Panc1 (cell line): ENCODE data around the gene FBXO3. TPM values are rescaled to one million over a fixed set of nuclear protein-coding genes. Genes with fewer than 3 reads are reported as not detected.

Source experiments
- ATAC-seq: fragments of 200-7000 bp; cut with Tn5 transposase; 2 replicates; pipeline ENCODE4 v1.9.1; 2020; ENCODE audit warnings: mild to moderate bottlenecking, moderate library complexity
- BruUV-seq: library from RNA; stranded (reverse); fragments of 400-500 nt; replicated peaks from 2 replicates; lab custom pipeline; 2021; lab: Mats Ljungman, UMichigan
- CTCF ChIA-PET: fragments of 300-600 bp; sonication (Branson Sonifier 250); formaldehyde crosslinking; loops from one replicate; lab custom pipeline; 2022; ENCODE audit warnings: antibody characterized with exemption; lab: Charles Lee
- POLR2A ChIA-PET: fragments of 300-600 bp; sonication (Branson Sonifier 250); formaldehyde crosslinking; loops from one replicate; lab custom pipeline; 2022; ENCODE audit warnings: antibody characterized with exemption; lab: Charles Lee
- DNase-seq: peaks from one replicate; pipeline ENCODE4 v3.0.0-alpha.2; 2010; ENCODE audit warnings: low read depth, low spot score
- H3K27ac ChIP-seq: 2 replicates; pipeline ENCODE4 v1.5.1; 2011; ENCODE audit warnings: mild to moderate bottlenecking, low read length, inconsistent platforms
- H3K27me3 ChIP-seq: fragments of 200-500 bp; sonication (Bioruptor generic); 2 replicates; pipeline ENCODE4 v1.6.0; 2014; ENCODE audit warnings: low read length, inconsistent platforms; ENCODE audit not compliant: control insufficient read depth, insufficient read depth
- H3K36me3 ChIP-seq: fragments of 200-500 bp; sonication (Bioruptor generic); 2 replicates; pipeline ENCODE4 v1.5.1; 2014; ENCODE audit warnings: inconsistent platforms, mild to moderate bottlenecking, low read length, moderate library complexity; ENCODE audit not compliant: control insufficient read depth, insufficient read depth
- H3K4me1 ChIP-seq: 2 replicates; pipeline ENCODE4 v1.5.1; 2011; ENCODE audit warnings: inconsistent platforms, mild to moderate bottlenecking, low read length, moderate library complexity; ENCODE audit not compliant: control insufficient read depth, insufficient read depth
- H3K4me3 ChIP-seq, 2 experiments: 2 replicates each; pipeline ENCODE4 v1.5.1; 2011 to 2012; ENCODE audit warnings: low read depth in 2 of 2, low read length in 2 of 2, mild to moderate bottlenecking in 2 of 2, inconsistent platforms in 1 of 2, moderate library complexity in 1 of 2
- H3K9me3 ChIP-seq: fragments of 200-500 bp; sonication (Bioruptor generic); 2 replicates; pipeline ENCODE4 v1.5.1; 2014; ENCODE audit warnings: low read depth, mild to moderate bottlenecking, inconsistent platforms, low read length, moderate library complexity; ENCODE audit not compliant: control insufficient read depth, insufficient read depth
- CTCF ChIP-seq: fragments of 450-650 bp; IDR thresholded peaks from 2 replicates; pipeline ENCODE4 v1.5.1; 2017; ENCODE audit warnings: mild to moderate bottlenecking
- POLR2AphosphoS5 ChIP-seq: IDR thresholded peaks from 2 replicates; pipeline ENCODE4 v1.6.1; 2012; ENCODE audit warnings: mild to moderate bottlenecking, low read depth, low read length, moderate library complexity
- SIN3A ChIP-seq: IDR thresholded peaks from 2 replicates; pipeline ENCODE4 v1.6.1; 2012; ENCODE audit warnings: low read depth, mild to moderate bottlenecking, low read length, moderate library complexity, borderline replicate concordance; ENCODE audit not compliant: insufficient read depth
- TCF7L2 ChIP-seq: IDR thresholded peaks from 2 replicates; pipeline ENCODE4 v1.6.1; 2011; ENCODE audit warnings: mild to moderate bottlenecking, low read depth, low read length, inconsistent platforms
- in situ Hi-C: cut with HindIII; loops from 2 replicates; pipeline ENCODE4 v1.10.0; 2016; ENCODE audit warnings: low sequenced_read_pairs, low pct_unique_long_range_greater_than_20kb
- intact Hi-C: fragments of 100-400 bp; cut with micrococcal nuclease; formaldehyde crosslinking; loops from one replicate; pipeline ENCODE4 v1.10.0; 2022; ENCODE audit not compliant: unreplicated experiment
- total RNA-seq: library from RNA; stranded (reverse); gene quantifications from one replicate; pipeline ENCODE4 v1.2.1, GENCODE V29; 2021; ENCODE audit not compliant: unreplicated experiment
- TF ChIP-seq, protein P1 (sequence below), 2 experiments: IDR thresholded peaks; 2 replicates each; pipeline ENCODE4 v1.6.1; 2011 to 2012; ENCODE audit warnings: low read depth in 2 of 2, control low read depth in 1 of 2, low read length in 1 of 2, mild to moderate bottlenecking in 1 of 2, moderate library complexity in 1 of 2; ENCODE audit not compliant: insufficient read depth in 1 of 2

FBXO3 gene
- total RNA-seq, 1 experiment from 2014 or later: 22.3 TPM

DNA sequence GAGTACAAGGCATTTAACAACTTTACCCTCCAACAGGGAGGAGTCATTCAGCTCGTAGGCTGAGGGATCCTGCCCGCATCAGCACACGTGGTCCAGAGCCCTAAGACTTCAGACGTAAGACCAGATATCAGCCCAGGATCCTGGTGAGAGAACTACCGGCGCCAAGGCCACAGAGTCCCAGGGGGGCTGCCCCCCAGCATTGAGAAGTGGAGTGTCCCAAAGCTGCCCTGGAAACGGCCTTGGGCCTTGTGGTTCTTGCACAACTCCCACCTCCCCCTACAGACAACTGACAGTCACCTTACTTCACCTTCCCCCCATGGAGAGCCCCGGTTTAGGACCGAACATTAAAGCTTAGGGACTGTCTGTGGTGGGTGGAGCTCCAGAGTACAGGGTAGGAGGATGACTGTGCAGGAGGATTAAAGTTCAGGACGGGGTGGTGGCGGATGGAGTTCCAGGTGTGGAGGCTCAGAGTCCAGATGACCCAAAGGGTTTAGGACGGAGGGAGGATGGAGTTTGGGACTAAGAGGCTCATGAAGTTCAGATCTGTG is 74.7 kb downstream of the FBXO3 start:
- no peaks in the 10 kb centered on the region for H3K27me3 ChIP-seq
- no TSS peak for BruUV-seq
- TF ChIP-seq, protein P1, sequence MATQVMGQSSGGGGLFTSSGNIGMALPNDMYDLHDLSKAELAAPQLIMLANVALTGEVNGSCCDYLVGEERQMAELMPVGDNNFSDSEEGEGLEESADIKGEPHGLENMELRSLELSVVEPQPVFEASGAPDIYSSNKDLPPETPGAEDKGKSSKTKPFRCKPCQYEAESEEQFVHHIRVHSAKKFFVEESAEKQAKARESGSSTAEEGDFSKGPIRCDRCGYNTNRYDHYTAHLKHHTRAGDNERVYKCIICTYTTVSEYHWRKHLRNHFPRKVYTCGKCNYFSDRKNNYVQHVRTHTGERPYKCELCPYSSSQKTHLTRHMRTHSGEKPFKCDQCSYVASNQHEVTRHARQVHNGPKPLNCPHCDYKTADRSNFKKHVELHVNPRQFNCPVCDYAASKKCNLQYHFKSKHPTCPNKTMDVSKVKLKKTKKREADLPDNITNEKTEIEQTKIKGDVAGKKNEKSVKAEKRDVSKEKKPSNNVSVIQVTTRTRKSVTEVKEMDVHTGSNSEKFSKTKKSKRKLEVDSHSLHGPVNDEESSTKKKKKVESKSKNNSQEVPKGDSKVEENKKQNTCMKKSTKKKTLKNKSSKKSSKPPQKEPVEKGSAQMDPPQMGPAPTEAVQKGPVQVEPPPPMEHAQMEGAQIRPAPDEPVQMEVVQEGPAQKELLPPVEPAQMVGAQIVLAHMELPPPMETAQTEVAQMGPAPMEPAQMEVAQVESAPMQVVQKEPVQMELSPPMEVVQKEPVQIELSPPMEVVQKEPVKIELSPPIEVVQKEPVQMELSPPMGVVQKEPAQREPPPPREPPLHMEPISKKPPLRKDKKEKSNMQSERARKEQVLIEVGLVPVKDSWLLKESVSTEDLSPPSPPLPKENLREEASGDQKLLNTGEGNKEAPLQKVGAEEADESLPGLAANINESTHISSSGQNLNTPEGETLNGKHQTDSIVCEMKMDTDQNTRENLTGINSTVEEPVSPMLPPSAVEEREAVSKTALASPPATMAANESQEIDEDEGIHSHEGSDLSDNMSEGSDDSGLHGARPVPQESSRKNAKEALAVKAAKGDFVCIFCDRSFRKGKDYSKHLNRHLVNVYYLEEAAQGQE (IDR thresholded peaks at IDR 0.05; ENCODE audit: insufficient read depth in 1 of 2, low read depth in 2 of 2, low read length in 1 of 2): no peak
- TF ChIP-seq SIN3A: no peak
- no peak for TF ChIP-seq POLR2AphosphoS5
- H3K4me1 ChIP-seq: peaks cover 91% of the 10 kb centered on the region
- ATAC-seq: no peak
- peak overlapping the region; percentile 94 for H3K27ac ChIP-seq
- H3K9me3 ChIP-seq: no peaks in the 10 kb centered on the region
- intact Hi-C loops (no loop called here), in situ Hi-C loops (no loop called here)
- CTCF ChIA-PET: interaction anchor here (1.1 to 2.1 kb wide), 2 partner anchors 43 to 338 kb away, joined by 4 to 6 read pairs; no protein-coding TSS in a partner anchor
- DNase-seq: no peak
- H3K36me3 ChIP-seq: no peaks in the 10 kb centered on the region
- POLR2A ChIA-PET: interaction anchor here (0.9 to 2.7 kb wide), 4 partner anchors 8 to 36 kb away, joined by 3 to 12 read pairs (median 4); partner anchors contain the start of gene CD59
- peak overlapping the region in 1 of 2 experiments; percentile 26; a peak in 1 of 4 replicates for H3K4me3 ChIP-seq

GRCh38 chr11:33698921-33699320 is 75.4 kb downstream of the FBXO3 start:
- Histone ChIP-seq H3K4me1 (peaks cover 91% of the 10 kb centered on the region), H3K9me3 (no peaks in the 10 kb centered on the region), H3K4me3 (no peak overlapping the region), H3K27ac (peak overlapping the region; percentile 94), H3K27me3 (no peaks in the 10 kb centered on the region), H3K36me3 (no peaks in the 10 kb centered on the region)
- BruUV-seq: no TSS peak
- TF ChIP-seq, protein P1 (IDR thresholded peaks at IDR 0.05; ENCODE audit: insufficient read depth in 1 of 2, low read depth in 2 of 2, low read length in 1 of 2): no peak
- TF ChIP-seq SIN3A (no peak), POLR2AphosphoS5 (no peak), CTCF (no peak), TCF7L2 (no peak)
- ChIA-PET CTCF (no interaction called here), POLR2A (no interaction called here)
- intact Hi-C loops: no loop called here
- DNase-seq: no peak
- ATAC-seq: no peak
- in situ Hi-C loops: no loop called here
